PC-9 (cell line): Measurements from ENCODE around the gene ARHGEF7.

Experiments used
- EZH2 ChIP-seq: fragments of 200-600 bp; sonication (generic); IDR thresholded peaks from 2 replicates; pipeline ENCODE4 v1.8.0; 2017; ENCODE audit warnings: antibody characterized with exemption, low read depth
- TF ChIP-seq, protein P1 (sequence below): fragments of 200-600 bp; sonication (generic); conservative IDR thresholded peaks from 2 replicates; pipeline ENCODE4 v1.6.1; 2017; ENCODE audit warnings: mixed run types, antibody characterized with exemption, mild to moderate bottlenecking, moderate library complexity

DNA sequence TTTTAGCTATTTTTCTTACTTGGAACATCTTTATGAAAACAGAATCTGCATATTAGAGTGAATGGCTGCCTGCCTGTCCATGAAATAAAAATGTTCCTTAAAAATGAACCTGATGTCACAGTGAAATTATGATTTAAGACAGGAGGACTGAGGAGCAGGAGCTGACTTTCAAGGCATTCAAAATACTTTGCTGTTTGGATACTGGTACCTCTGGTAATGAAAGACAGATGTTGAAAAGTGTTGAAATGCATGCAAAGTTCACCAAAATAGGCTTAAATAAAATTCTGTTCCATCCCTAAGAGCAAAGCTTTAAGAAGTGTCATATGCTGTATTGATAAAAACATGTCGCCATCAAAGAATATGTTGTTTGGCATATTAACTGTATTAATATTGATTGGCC, 1.7 kb downstream of the ARHGEF7 start:
- TF ChIP-seq, protein P1, sequence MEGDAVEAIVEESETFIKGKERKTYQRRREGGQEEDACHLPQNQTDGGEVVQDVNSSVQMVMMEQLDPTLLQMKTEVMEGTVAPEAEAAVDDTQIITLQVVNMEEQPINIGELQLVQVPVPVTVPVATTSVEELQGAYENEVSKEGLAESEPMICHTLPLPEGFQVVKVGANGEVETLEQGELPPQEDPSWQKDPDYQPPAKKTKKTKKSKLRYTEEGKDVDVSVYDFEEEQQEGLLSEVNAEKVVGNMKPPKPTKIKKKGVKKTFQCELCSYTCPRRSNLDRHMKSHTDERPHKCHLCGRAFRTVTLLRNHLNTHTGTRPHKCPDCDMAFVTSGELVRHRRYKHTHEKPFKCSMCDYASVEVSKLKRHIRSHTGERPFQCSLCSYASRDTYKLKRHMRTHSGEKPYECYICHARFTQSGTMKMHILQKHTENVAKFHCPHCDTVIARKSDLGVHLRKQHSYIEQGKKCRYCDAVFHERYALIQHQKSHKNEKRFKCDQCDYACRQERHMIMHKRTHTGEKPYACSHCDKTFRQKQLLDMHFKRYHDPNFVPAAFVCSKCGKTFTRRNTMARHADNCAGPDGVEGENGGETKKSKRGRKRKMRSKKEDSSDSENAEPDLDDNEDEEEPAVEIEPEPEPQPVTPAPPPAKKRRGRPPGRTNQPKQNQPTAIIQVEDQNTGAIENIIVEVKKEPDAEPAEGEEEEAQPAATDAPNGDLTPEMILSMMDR: no peak
- no peak for TF ChIP-seq EZH2
